Fibroblast of lung (primary cell): ENCODE results near the gene PCDH9.

Experiments used
- CTCF ChIP-seq, 2 donors: IDR thresholded peaks in 1 of 2; conservative IDR thresholded peaks in 1 of 2; 1 replicate in 1 of 2; 2 replicates in 1 of 2; pipeline ENCODE4 v1.5.1; 2011 to 2012; ENCODE audit warnings: low read length in 2 of 2, control low read depth in 1 of 2, inconsistent platforms in 1 of 2, low read depth in 1 of 2, mild to moderate bottlenecking in 1 of 2
- EZH2 ChIP-seq: IDR thresholded peaks from 2 replicates; pipeline ENCODE4 v1.5.1; 2012; ENCODE audit warnings: low read length, control low read depth, mild to moderate bottlenecking; ENCODE audit errors: missing control alignments

DNA sequence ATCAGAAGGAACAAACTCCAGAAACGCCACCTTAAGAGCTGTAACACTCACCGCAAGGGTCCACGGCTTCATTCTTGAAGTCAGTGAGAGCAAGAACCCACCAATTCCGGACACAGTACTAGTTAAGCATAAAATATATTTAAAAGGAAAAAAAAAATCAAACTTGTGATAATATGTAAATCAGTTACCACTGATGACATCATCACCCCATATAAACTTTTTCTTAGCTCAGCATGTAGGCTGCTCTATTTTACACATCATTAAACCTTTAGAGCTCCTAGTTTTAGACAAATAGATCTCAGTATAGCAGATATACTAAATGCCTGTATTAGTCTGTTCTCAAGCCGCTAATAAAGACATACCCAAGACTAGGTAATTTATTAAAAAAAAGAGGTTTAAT, 668.1 kb downstream of the PCDH9 start:
- TF ChIP-seq CTCF (conservative IDR thresholded peaks at IDR 0.05 in 1 of 2, IDR thresholded peaks at IDR 0.05 in 1 of 2; ENCODE audit: low read depth in 1 of 2, low read length in 2 of 2): no peak
- TF ChIP-seq EZH2: no peak
